Mammary epithelial cell (primary cell): ENCODE data around the gene MKI67.

Experiments used
- EZH2 ChIP-seq: IDR thresholded peaks from 2 replicates; pipeline ENCODE4 v1.6.1; 2012; ENCODE audit warnings: low read length, inconsistent platforms, borderline replicate concordance
- TF ChIP-seq, protein P1 (sequence below), 2 donors: IDR thresholded peaks in 1 of 2; conservative IDR thresholded peaks in 1 of 2; 2 replicates each; pipeline ENCODE4 v1.5.1; 2011 to 2012; ENCODE audit warnings: inconsistent platforms in 2 of 2, low read length in 2 of 2, mild to moderate bottlenecking in 2 of 2, control low read depth in 1 of 2, low read depth in 1 of 2; ENCODE audit not compliant: insufficient read depth in 1 of 2; ENCODE audit errors: extremely low read depth in 1 of 2

- TF ChIP-seq, protein P1, sequence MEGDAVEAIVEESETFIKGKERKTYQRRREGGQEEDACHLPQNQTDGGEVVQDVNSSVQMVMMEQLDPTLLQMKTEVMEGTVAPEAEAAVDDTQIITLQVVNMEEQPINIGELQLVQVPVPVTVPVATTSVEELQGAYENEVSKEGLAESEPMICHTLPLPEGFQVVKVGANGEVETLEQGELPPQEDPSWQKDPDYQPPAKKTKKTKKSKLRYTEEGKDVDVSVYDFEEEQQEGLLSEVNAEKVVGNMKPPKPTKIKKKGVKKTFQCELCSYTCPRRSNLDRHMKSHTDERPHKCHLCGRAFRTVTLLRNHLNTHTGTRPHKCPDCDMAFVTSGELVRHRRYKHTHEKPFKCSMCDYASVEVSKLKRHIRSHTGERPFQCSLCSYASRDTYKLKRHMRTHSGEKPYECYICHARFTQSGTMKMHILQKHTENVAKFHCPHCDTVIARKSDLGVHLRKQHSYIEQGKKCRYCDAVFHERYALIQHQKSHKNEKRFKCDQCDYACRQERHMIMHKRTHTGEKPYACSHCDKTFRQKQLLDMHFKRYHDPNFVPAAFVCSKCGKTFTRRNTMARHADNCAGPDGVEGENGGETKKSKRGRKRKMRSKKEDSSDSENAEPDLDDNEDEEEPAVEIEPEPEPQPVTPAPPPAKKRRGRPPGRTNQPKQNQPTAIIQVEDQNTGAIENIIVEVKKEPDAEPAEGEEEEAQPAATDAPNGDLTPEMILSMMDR (conservative IDR thresholded peaks at IDR 0.05 in 1 of 2, IDR thresholded peaks at IDR 0.05 in 1 of 2; ENCODE audit: extremely low read depth in 1 of 2, insufficient read depth in 1 of 2, low read depth in 1 of 2, low read length in 2 of 2), result no peak
- TF ChIP-seq EZH2, result no peak
Observed at GRCh38 chr10:128095753-128096469, 30.3 kb downstream of the MKI67 start.
